Measurements from ENCODE around the gene TRIAP1. TPM values are rescaled to one million over a fixed set of nuclear protein-coding genes. Genes with fewer than 3 reads are reported as not detected.

Gene TRIAP1
- total RNA-seq, 1 experiment from 2014 or later = 34.5 TPM

- no TSS peak for BruUV-seq (replicated peaks)
- no peak for DNase-seq
- no peaks in the 10 kb centered on the region for H3K4me1 ChIP-seq
- intact Hi-C loops (cut with micrococcal nuclease; ENCODE audit: unreplicated experiment) = no loop called here
- Mint-ChIP-seq H3K9me3 (ENCODE audit: unreplicated experiment) (no peaks in the 10 kb centered on the region), H3K36me3 (ENCODE audit: insufficient read depth, unreplicated experiment) (peaks cover 8% of the 10 kb centered on the region), H3K4me3 (ENCODE audit: unreplicated experiment) (no peak overlapping the region), H3K27ac (ENCODE audit: unreplicated experiment) (no peak overlapping the region), H3K27me3 (ENCODE audit: insufficient read depth, unreplicated experiment) (no peaks in the 10 kb centered on the region), H3K4me1 (ENCODE audit: low read depth, unreplicated experiment) (no peaks in the 10 kb centered on the region)
- TF ChIP-seq CTCF (IDR thresholded peaks at IDR 0.05; ENCODE audit: insufficient read depth in 1 of 2, low read depth in 1 of 2, low read length in 1 of 2, severe bottlenecking in 1 of 2, unreplicated experiment in 1 of 2) = no peak
- H3K4me3 ChIP-seq (ENCODE audit: low read depth, low read length) = no peak overlapping the region
- CTCF ChIA-PET = no interaction called here
- H3K27me3 ChIP-seq (replicated peaks; ENCODE audit: control insufficient read depth, insufficient read depth, low read length) = no peaks in the 10 kb centered on the region
- no peaks in the 10 kb centered on the region for H3K36me3 ChIP-seq (ENCODE audit: control insufficient read depth, insufficient read depth, low read length)
- POLR2A ChIA-PET = no interaction called here
- H3K9me3 ChIP-seq = no peaks in the 10 kb centered on the region
These were observed 32.1 kb downstream of the TRIAP1 start for GRCh38 chr12:120413901-120414695.

- no peaks in the 10 kb centered on the region for H3K9me3 Mint-ChIP-seq (ENCODE audit: unreplicated experiment)
- no peak for TF ChIP-seq CTCF (IDR thresholded peaks at IDR 0.05; ENCODE audit: insufficient read depth in 1 of 2, low read depth in 1 of 2, low read length in 1 of 2, severe bottlenecking in 1 of 2, unreplicated experiment in 1 of 2)
- no peak overlapping the region for H3K4me3 Mint-ChIP-seq (ENCODE audit: unreplicated experiment)
- ChIA-PET POLR2A (interaction anchor here (1.0 kb wide), 1 partner anchor 25 kb away, joined by 3 read pairs; no protein-coding TSS in a partner anchor), CTCF (no interaction called here)
- no peaks in the 10 kb centered on the region for H3K36me3 ChIP-seq (ENCODE audit: control insufficient read depth, insufficient read depth, low read length)
- H3K4me1 Mint-ChIP-seq (ENCODE audit: low read depth, unreplicated experiment) = no peaks in the 10 kb centered on the region
- H3K36me3 Mint-ChIP-seq (ENCODE audit: insufficient read depth, unreplicated experiment) = peaks cover 8% of the 10 kb centered on the region
- BruUV-seq (replicated peaks) = no TSS peak
- no peak for DNase-seq
- H3K4me3 ChIP-seq (ENCODE audit: low read depth, low read length) = no peak overlapping the region
- H3K27me3 Mint-ChIP-seq (ENCODE audit: insufficient read depth, unreplicated experiment) = no peaks in the 10 kb centered on the region
- no peak overlapping the region for H3K27ac Mint-ChIP-seq (ENCODE audit: unreplicated experiment)
- no peaks in the 10 kb centered on the region for H3K9me3 ChIP-seq
- H3K27me3 ChIP-seq (replicated peaks; ENCODE audit: control insufficient read depth, insufficient read depth, low read length) = no peaks in the 10 kb centered on the region
- H3K4me1 ChIP-seq = no peaks in the 10 kb centered on the region
- intact Hi-C loops (cut with micrococcal nuclease; ENCODE audit: unreplicated experiment) = no loop called here
These were observed 33.8 kb downstream of the TRIAP1 start for GRCh38 chr12:120412421-120412820.

- ChIA-PET CTCF (no interaction called here), POLR2A (no interaction called here)
- no peak overlapping the region for H3K4me3 ChIP-seq (ENCODE audit: low read depth, low read length)
- H3K27me3 ChIP-seq (replicated peaks; ENCODE audit: control insufficient read depth, insufficient read depth, low read length) = no peaks in the 10 kb centered on the region
- no peak overlapping the region for H3K4me3 Mint-ChIP-seq (ENCODE audit: unreplicated experiment)
- H3K36me3 ChIP-seq (ENCODE audit: control insufficient read depth, insufficient read depth, low read length) = no peaks in the 10 kb centered on the region
- DNase-seq = no peak
- no peaks in the 10 kb centered on the region for H3K9me3 Mint-ChIP-seq (ENCODE audit: unreplicated experiment)
- no TSS peak for BruUV-seq (replicated peaks)
- no peak overlapping the region for H3K27ac Mint-ChIP-seq (ENCODE audit: unreplicated experiment)
- intact Hi-C loops (cut with micrococcal nuclease; ENCODE audit: unreplicated experiment) = no loop called here
- no peak for TF ChIP-seq CTCF (IDR thresholded peaks at IDR 0.05; ENCODE audit: insufficient read depth in 1 of 2, low read depth in 1 of 2, low read length in 1 of 2, severe bottlenecking in 1 of 2, unreplicated experiment in 1 of 2)
- peaks cover 8% of the 10 kb centered on the region for H3K36me3 Mint-ChIP-seq (ENCODE audit: insufficient read depth, unreplicated experiment)
- H3K4me1 Mint-ChIP-seq (ENCODE audit: low read depth, unreplicated experiment) = no peaks in the 10 kb centered on the region
- H3K9me3 ChIP-seq = 0 out of 2 replicates have a peak, but pooled peaks cover 2% of the 10 kb centered on the region
- no peaks in the 10 kb centered on the region for H3K4me1 ChIP-seq
- no peaks in the 10 kb centered on the region for H3K27me3 Mint-ChIP-seq (ENCODE audit: insufficient read depth, unreplicated experiment)
These were observed 37.4 kb downstream of the TRIAP1 start for GRCh38 chr12:120408771-120409170.

All from Caco-2 (cell line).